Neuronal stem cell (in vitro differentiated cells): Measurements from ENCODE around the gene ACSF3.
A peak's percentile ranks its signal among the peaks of the same experiment; 100 is the strongest.

Experiments
- DNase-seq: peaks from one replicate; pipeline ENCODE4 v3.0.0-alpha.2; 2013; ENCODE audit warnings: low spot score
- H2AFZ ChIP-seq: one replicate; pipeline ENCODE4 v1.6.1; 2013; ENCODE audit warnings: mild to moderate bottlenecking, low read length, inconsistent platforms
- H2AK5ac ChIP-seq: 2 replicates; pipeline ENCODE4 v1.6.1; 2013; ENCODE audit warnings: low read depth, mild to moderate bottlenecking, inconsistent platforms, low read length, moderate library complexity, mixed read lengths
- H2BK120ac ChIP-seq: 2 replicates; pipeline ENCODE4 v1.6.1; 2013; ENCODE audit warnings: low read depth, mild to moderate bottlenecking, inconsistent platforms, low read length, moderate library complexity, mixed read lengths
- H2BK12ac ChIP-seq: one replicate; pipeline ENCODE4 v1.6.1; 2013; ENCODE audit warnings: low read length, inconsistent platforms
- H2BK15ac ChIP-seq: 2 replicates; pipeline ENCODE4 v1.6.1; 2013; ENCODE audit warnings: mild to moderate bottlenecking, low read length, inconsistent platforms, mixed read lengths
- H2BK5ac ChIP-seq: one replicate; pipeline ENCODE4 v1.6.1; 2013; ENCODE audit warnings: inconsistent platforms, mild to moderate bottlenecking, low read length, moderate library complexity
- H3K14ac ChIP-seq: one replicate; pipeline ENCODE4 v1.6.1; 2013; ENCODE audit warnings: low read length, inconsistent platforms
- H3K18ac ChIP-seq: 2 replicates; pipeline ENCODE4 v1.6.1; 2013; ENCODE audit warnings: low read length, inconsistent platforms
- H3K23ac ChIP-seq: 2 replicates; pipeline ENCODE4 v1.6.1; 2013; ENCODE audit warnings: low read depth, mild to moderate bottlenecking, mixed read lengths, low read length, inconsistent platforms; ENCODE audit not compliant: poor library complexity
- H3K27ac ChIP-seq: replicated peaks from 3 replicates; pipeline ENCODE4 v1.5.1; 2013; ENCODE audit warnings: low read length, inconsistent platforms
- H3K27me3 ChIP-seq, 3 experiments: 2 replicates each; pipeline ENCODE4 v1.6.1; 2013; ENCODE audit warnings: low read length in 3 of 3, mild to moderate bottlenecking in 2 of 3, inconsistent platforms in 1 of 3, low read depth in 1 of 3, mixed read lengths in 1 of 3, moderate library complexity in 1 of 3; ENCODE audit not compliant: control insufficient read depth in 3 of 3, insufficient read depth in 3 of 3
- H3K36me3 ChIP-seq, 2 donors: replicated peaks in 1 of 2; 2 replicates each; pipeline ENCODE4 v1.6.1; 2013; ENCODE audit warnings: low read length in 2 of 2; ENCODE audit not compliant: control insufficient read depth in 2 of 2, insufficient read depth in 2 of 2
- H3K4ac ChIP-seq: 2 replicates; pipeline ENCODE4 v1.6.1; 2013; ENCODE audit warnings: inconsistent platforms, mild to moderate bottlenecking, low read length, moderate library complexity
- H3K4me1 ChIP-seq, 2 donors: 1 replicate in 1 of 2; 2 replicates in 1 of 2; pipeline ENCODE4 v1.6.1; 2013; ENCODE audit warnings: low read length in 2 of 2, low read depth in 1 of 2; ENCODE audit not compliant: control insufficient read depth in 2 of 2, insufficient read depth in 1 of 2
- H3K4me2 ChIP-seq: one replicate; pipeline ENCODE4 v1.6.1; 2013; ENCODE audit warnings: mild to moderate bottlenecking, low read length, inconsistent platforms; ENCODE audit not compliant: insufficient read depth, poor library complexity, severe bottlenecking
- H3K4me3 ChIP-seq, 2 donors: 2 replicates each; pipeline ENCODE4 v1.5.1; 2013; ENCODE audit warnings: low read length in 2 of 2, mild to moderate bottlenecking in 2 of 2, inconsistent platforms in 1 of 2, moderate library complexity in 1 of 2
- H3K79me1 ChIP-seq: one replicate; pipeline ENCODE4 v1.6.1; 2013; ENCODE audit warnings: low read depth, mild to moderate bottlenecking, inconsistent platforms, low read length, moderate library complexity
- H3K9ac ChIP-seq: one replicate; pipeline ENCODE4 v1.6.1; 2013; ENCODE audit warnings: mild to moderate bottlenecking, low read depth, low read length, inconsistent platforms; ENCODE audit not compliant: poor library complexity
- H3K9me3 ChIP-seq, 2 donors: replicated peaks in 1 of 2; 2 replicates each; pipeline versions ENCODE3 to v1.6.1; 2013; ENCODE audit warnings: low read length in 2 of 2, mild to moderate bottlenecking in 2 of 2, inconsistent platforms in 1 of 2, low read depth in 1 of 2, mixed read lengths in 1 of 2, moderate library complexity in 1 of 2; ENCODE audit not compliant: control insufficient read depth in 2 of 2, insufficient read depth in 1 of 2
- H4K8ac ChIP-seq: one replicate; pipeline ENCODE4 v1.6.1; 2013; ENCODE audit warnings: low read depth, mild to moderate bottlenecking, inconsistent platforms, low read length, moderate library complexity
- H4K91ac ChIP-seq: one replicate; pipeline ENCODE4 v1.6.1; 2013; ENCODE audit warnings: low read length, low read depth, mild to moderate bottlenecking, inconsistent platforms; ENCODE audit not compliant: poor library complexity
- WGBS, 2 donors: extraction: QIAGEN DNeasy Blood & Tissue Kit; methylation state at CpG; one replicate each; pipeline ENCODE4 v1.1.7; 2013; ENCODE audit warnings: missing lambda C conversion rate in 2 of 2, mixed read lengths in 1 of 2; ENCODE audit not compliant: insufficient read length in 2 of 2, insufficient replicate concordance in 1 of 2; ENCODE audit errors: extremely low coverage in 2 of 2; 5-methylcytosine and 5-hydroxymethylcytosine counted together

Gene ACSF3

GRCh38 chr16:89101303-89102040 lies 7.8 kb downstream of the ACSF3 start:
- no peak overlapping the region for H3K9ac ChIP-seq
- no peak overlapping the region for H3K4me3 ChIP-seq
- H3K27ac ChIP-seq, result no peak overlapping the region
- H3K4me2 ChIP-seq, result no peak overlapping the region
- H3K27me3 ChIP-seq, result no peaks in the 10 kb centered on the region
- no peak overlapping the region for H3K18ac ChIP-seq
- H3K36me3 ChIP-seq, result peaks cover 45 to 70% of the 10 kb centered on the region in 2 donors
- WGBS, 2 donors, result no CpG with 5 or more reads among the region's 37 CpGs
- H3K23ac ChIP-seq, result peak overlapping the region; percentile 73
- no peak overlapping the region for H2BK120ac ChIP-seq
- H2BK12ac ChIP-seq, result peak overlapping the region; percentile 58
- H4K91ac ChIP-seq, result no peak overlapping the region
- H4K8ac ChIP-seq, result no peak overlapping the region
- no peaks in the 10 kb centered on the region for H3K9me3 ChIP-seq
- DNase-seq, result no peak
- peaks cover 3 to 8% of the 10 kb centered on the region in 2 donors for H3K4me1 ChIP-seq
- H2AK5ac ChIP-seq, result no peak overlapping the region
- no peak overlapping the region for H2AFZ ChIP-seq
- peak overlapping the region; percentile 8 for H3K14ac ChIP-seq
- H3K79me1 ChIP-seq, result peaks cover 30% of the 10 kb centered on the region
- H2BK5ac ChIP-seq, result peak overlapping the region; percentile 66
- no peak overlapping the region for H3K4ac ChIP-seq
- H2BK15ac ChIP-seq, result no peak overlapping the region

GRCh38 chr16:89102041-89102471 lies 8.4 kb downstream of the ACSF3 start:
- peaks cover 3 to 8% of the 10 kb centered on the region in 2 donors for H3K4me1 ChIP-seq
- peaks cover 31% of the 10 kb centered on the region for H3K79me1 ChIP-seq
- no peak overlapping the region for H3K18ac ChIP-seq
- H3K9ac ChIP-seq, result no peak overlapping the region
- WGBS, 2 donors, result no CpG with 5 or more reads among the region's 14 CpGs
- H3K27me3 ChIP-seq, result no peaks in the 10 kb centered on the region
- H3K14ac ChIP-seq, result peak overlapping the region; percentile 8
- no peaks in the 10 kb centered on the region for H3K9me3 ChIP-seq
- no peak overlapping the region for H2BK5ac ChIP-seq
- H2BK12ac ChIP-seq, result no peak overlapping the region
- no peak overlapping the region for H3K4me2 ChIP-seq
- H3K36me3 ChIP-seq, result peaks cover 48 to 75% of the 10 kb centered on the region in 2 donors
- H3K23ac ChIP-seq, result peak overlapping the region; percentile 73
- H4K91ac ChIP-seq, result no peak overlapping the region
- no peak overlapping the region for H2AFZ ChIP-seq
- no peak overlapping the region for H3K4me3 ChIP-seq
- no peak overlapping the region for H3K27ac ChIP-seq
- no peak overlapping the region for H4K8ac ChIP-seq
- H2BK120ac ChIP-seq, result no peak overlapping the region
- DNase-seq, result no peak
- no peak overlapping the region for H3K4ac ChIP-seq
- H2AK5ac ChIP-seq, result no peak overlapping the region
- H2BK15ac ChIP-seq, result no peak overlapping the region

- Histone ChIP-seq H3K27ac (no peak overlapping the region), H2AFZ (no peak overlapping the region), H3K23ac (peak overlapping the region; percentile 31), H2AK5ac (no peak overlapping the region), H2BK5ac (no peak overlapping the region), H4K8ac (no peak overlapping the region), H3K9me3 (no peaks in the 10 kb centered on the region), H3K4me2 (no peak overlapping the region), H3K9ac (no peak overlapping the region), H3K4me1 (peaks cover 3 to 4% of the 10 kb centered on the region in 2 donors), H2BK15ac (no peak overlapping the region), H3K27me3 (no peaks in the 10 kb centered on the region), H3K4ac (no peak overlapping the region), H2BK12ac (no peak overlapping the region), H2BK120ac (no peak overlapping the region), H3K79me1 (peaks cover 28% of the 10 kb centered on the region), H3K4me3 (peak overlapping the region in 1 of 2 donors; percentile 56), H3K14ac (no peak overlapping the region), H3K36me3 (peaks cover 50 to 81% of the 10 kb centered on the region in 2 donors), H3K18ac (peak overlapping the region; percentile 28), H4K91ac (no peak overlapping the region)
- DNase-seq, result no peak
- no CpG with 5 or more reads among the region's 27 CpGs for WGBS, 2 donors
Measured at GRCh38 chr16:89102481-89103073, 8.9 kb downstream of the ACSF3 start.

- H3K4me2 ChIP-seq, result no peak overlapping the region
- WGBS, 2 donors, result no CpG with 5 or more reads among the region's 22 CpGs
- no peak overlapping the region for H3K23ac ChIP-seq
- no peak for DNase-seq
- no peak overlapping the region for H3K9ac ChIP-seq
- H3K14ac ChIP-seq, result no peak overlapping the region
- H2BK5ac ChIP-seq, result no peak overlapping the region
- no peak overlapping the region for H3K27ac ChIP-seq
- no peak overlapping the region for H3K4me3 ChIP-seq
- no peaks in the 10 kb centered on the region for H3K9me3 ChIP-seq
- no peak overlapping the region for H2AK5ac ChIP-seq
- H2BK15ac ChIP-seq, result no peak overlapping the region
- peaks cover 26% of the 10 kb centered on the region for H3K79me1 ChIP-seq
- no peak overlapping the region for H4K91ac ChIP-seq
- H3K4me1 ChIP-seq, result peaks cover 2 to 3% of the 10 kb centered on the region in 2 donors
- no peaks in the 10 kb centered on the region for H3K27me3 ChIP-seq
- H2BK120ac ChIP-seq, result no peak overlapping the region
- no peak overlapping the region for H2AFZ ChIP-seq
- H3K36me3 ChIP-seq, result peaks cover 50 to 84% of the 10 kb centered on the region in 2 donors
- H3K4ac ChIP-seq, result no peak overlapping the region
- H2BK12ac ChIP-seq, result no peak overlapping the region
- no peak overlapping the region for H4K8ac ChIP-seq
- no peak overlapping the region for H3K18ac ChIP-seq
Measured at GRCh38 chr16:89103156-89103555, 9.5 kb downstream of the ACSF3 start.
